ENCODE results near the gene MED10. TPM values are rescaled to one million over a fixed set of nuclear protein-coding genes. Genes with fewer than 3 reads are reported as not detected.
A peak's percentile ranks its signal among the peaks of the same experiment; 100 is the strongest.

The MED10 gene
- polyA plus RNA-seq, 4 donors, result 37.6 to 43.8 (median 40.8) TPM

DNA sequence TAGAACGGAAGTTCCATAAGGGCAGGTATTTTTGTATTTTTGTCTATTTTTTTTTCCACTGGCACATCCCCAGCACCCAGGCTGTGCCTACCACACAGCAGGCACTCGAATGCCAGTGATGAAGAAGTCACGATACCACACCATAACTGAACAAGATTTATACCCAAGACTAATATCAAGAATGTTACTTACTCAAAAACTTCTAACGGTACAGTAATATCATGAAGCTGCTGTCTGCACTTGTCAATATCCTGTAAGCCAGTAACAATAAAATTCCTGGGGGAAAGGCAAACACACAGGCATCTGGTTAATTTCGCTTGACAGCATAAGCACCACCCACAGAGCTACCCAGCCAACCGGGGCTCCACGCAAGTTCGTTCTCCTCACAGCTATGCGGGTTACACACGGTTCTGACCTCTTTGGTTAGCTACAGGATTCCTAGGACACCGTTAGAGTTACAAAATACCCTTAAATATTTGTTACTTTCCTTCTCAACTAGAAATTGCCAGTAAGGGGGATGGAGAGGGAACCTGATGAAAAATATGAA lies 1.3 kb downstream of the MED10 start:
- FAIRE-seq (no peak), DNase-seq (no peak)
- H3K27me3 ChIP-seq (ENCODE audit: control insufficient read depth in 3 of 3, insufficient read depth in 3 of 3, low read length in 3 of 3), result no peaks in the 10 kb centered on the region
- H3K4me1 ChIP-seq (ENCODE audit: control insufficient read depth in 3 of 3, insufficient read depth in 2 of 3, low read depth in 1 of 3, low read length in 2 of 3), result peaks cover 4 to 5% (median 4%) of the 10 kb centered on the region in 3 donors
- H3K36me3 ChIP-seq (ENCODE audit: control insufficient read depth in 3 of 3, insufficient read depth in 2 of 3, low read depth in 1 of 3, low read length in 3 of 3), result peaks cover 7 to 29% (median 16%) of the 10 kb centered on the region in 3 donors
- no peak overlapping the region for H3K27ac ChIP-seq (ENCODE audit: low read depth in 1 of 3, low read length in 2 of 3)
- 69 to 87% (median 78%) methylated on average over 11 of the region's 11 CpGs for WGBS, 3 donors
- no peaks in the 10 kb centered on the region for H3K9me3 ChIP-seq (ENCODE audit: control insufficient read depth in 2 of 2, insufficient read depth in 1 of 2, low read depth in 1 of 2, low read length in 1 of 2)
- peak overlapping the region; percentile 83 to 98 (median 94) for H3K4me3 ChIP-seq (ENCODE audit: low read depth in 1 of 3, low read length in 3 of 3)

DNA sequence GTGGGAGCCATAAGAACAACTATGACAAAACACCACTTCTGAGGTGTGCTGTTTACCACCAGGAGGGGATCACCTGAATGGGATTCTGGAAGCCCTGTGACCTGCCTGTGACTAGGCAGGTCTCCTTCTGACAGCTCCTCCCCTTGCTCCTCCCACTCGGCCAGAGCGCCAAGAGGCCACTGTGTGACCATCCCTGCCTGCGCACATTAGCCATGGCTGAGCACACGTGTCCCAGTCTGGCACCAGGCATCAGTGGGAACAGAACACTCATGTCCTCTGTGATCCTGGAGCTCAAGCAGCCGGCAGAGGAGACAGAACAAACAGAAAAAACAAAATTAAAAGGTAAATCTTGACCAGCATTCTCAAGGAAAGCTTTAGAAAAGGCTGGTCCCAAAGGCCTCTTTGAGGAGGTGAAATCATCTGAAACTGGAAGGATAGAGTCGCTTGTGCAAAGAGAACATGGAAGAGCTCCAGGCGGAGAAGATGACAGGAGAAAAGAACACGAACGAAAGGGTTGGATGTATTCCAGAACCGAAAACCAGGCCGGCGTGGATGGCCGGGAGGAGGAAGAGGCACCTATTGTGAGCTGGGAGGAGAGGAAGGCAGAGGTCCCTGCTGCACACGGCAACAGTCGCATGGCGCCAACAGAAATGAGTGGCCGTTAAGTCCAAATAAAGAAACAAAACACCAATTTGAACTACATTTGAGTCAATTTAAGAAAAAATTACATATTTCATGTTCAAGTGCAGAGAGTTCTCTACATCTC lies 5.1 kb downstream of the MED10 start:
- Histone ChIP-seq H3K27ac (ENCODE audit: low read depth in 1 of 3, low read length in 2 of 3) (no peak overlapping the region), H3K9me3 (ENCODE audit: control insufficient read depth in 2 of 2, insufficient read depth in 1 of 2, low read depth in 1 of 2, low read length in 1 of 2) (no peaks in the 10 kb centered on the region), H3K27me3 (ENCODE audit: control insufficient read depth in 3 of 3, insufficient read depth in 3 of 3, low read length in 3 of 3) (no peaks in the 10 kb centered on the region), H3K4me3 (ENCODE audit: low read depth in 1 of 3, low read length in 3 of 3) (no peak overlapping the region), H3K4me1 (ENCODE audit: control insufficient read depth in 3 of 3, insufficient read depth in 2 of 3, low read depth in 1 of 3, low read length in 2 of 3) (peaks cover 4 to 5% (median 4%) of the 10 kb centered on the region in 3 donors), H3K36me3 (ENCODE audit: control insufficient read depth in 3 of 3, insufficient read depth in 2 of 3, low read depth in 1 of 3, low read length in 3 of 3) (peaks cover 19 to 55% (median 28%) of the 10 kb centered on the region in 3 donors)
- WGBS, 3 donors, result 92 to 95% (median 93%) methylated on average over 17 of the region's 17 CpGs
- FAIRE-seq (no peak), DNase-seq (no peak)

DNA sequence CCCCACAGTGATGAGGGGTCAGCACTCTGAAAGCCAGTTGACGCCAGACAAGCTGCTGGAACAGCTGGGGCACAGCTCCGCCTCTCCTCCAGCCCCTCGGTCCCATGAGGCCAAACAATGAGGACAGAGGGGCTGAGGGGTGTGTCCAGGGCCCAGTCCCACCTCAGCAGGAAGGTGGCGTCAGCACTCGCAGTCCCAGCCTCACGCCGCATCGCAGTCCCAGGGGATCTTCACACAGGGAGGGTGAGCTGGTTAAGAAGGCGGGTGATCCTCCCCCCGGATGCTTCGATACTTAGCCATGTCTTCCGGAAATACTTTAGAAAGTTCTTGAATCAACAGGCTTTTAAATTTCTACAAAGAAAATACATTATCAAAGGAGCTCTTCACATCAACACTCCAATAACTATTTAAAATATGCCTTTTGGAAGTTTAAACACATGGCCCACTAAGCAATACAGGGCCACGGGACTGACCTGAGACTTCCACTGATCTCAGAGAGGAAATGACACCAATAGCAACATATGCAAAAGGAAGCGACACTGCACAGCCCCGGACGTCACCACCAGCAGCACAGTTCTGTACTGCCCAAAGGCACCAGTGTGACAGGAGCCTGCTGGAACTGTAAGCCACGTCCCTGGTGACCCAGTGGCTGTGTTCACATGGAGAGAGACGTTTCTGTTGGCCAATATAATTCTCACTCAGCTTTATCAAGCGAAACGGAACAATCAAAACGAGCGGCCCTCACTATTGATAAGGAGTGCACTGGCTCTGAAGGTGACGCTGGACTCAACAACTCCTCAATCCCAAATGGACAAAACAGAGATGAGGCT lies 5.9 kb downstream of the MED10 start:
- H3K4me1 ChIP-seq (ENCODE audit: control insufficient read depth in 3 of 3, insufficient read depth in 2 of 3, low read depth in 1 of 3, low read length in 2 of 3), result peaks cover 3 to 4% (median 4%) of the 10 kb centered on the region in 3 donors
- H3K4me3 ChIP-seq (ENCODE audit: low read depth in 1 of 3, low read length in 3 of 3), result no peak overlapping the region
- no peaks in the 10 kb centered on the region for H3K27me3 ChIP-seq (ENCODE audit: control insufficient read depth in 3 of 3, insufficient read depth in 3 of 3, low read length in 3 of 3)
- WGBS, 3 donors, result 88 to 91% (median 88%) methylated on average over 23 of the region's 23 CpGs
- peaks cover 23 to 58% (median 28%) of the 10 kb centered on the region in 3 donors for H3K36me3 ChIP-seq (ENCODE audit: control insufficient read depth in 3 of 3, insufficient read depth in 2 of 3, low read depth in 1 of 3, low read length in 3 of 3)
- DNase-seq (no peak), FAIRE-seq (no peak)
- no peak overlapping the region for H3K27ac ChIP-seq (ENCODE audit: low read depth in 1 of 3, low read length in 2 of 3)
- H3K9me3 ChIP-seq (ENCODE audit: control insufficient read depth in 2 of 2, insufficient read depth in 1 of 2, low read depth in 1 of 2, low read length in 1 of 2), result no peaks in the 10 kb centered on the region

DNA sequence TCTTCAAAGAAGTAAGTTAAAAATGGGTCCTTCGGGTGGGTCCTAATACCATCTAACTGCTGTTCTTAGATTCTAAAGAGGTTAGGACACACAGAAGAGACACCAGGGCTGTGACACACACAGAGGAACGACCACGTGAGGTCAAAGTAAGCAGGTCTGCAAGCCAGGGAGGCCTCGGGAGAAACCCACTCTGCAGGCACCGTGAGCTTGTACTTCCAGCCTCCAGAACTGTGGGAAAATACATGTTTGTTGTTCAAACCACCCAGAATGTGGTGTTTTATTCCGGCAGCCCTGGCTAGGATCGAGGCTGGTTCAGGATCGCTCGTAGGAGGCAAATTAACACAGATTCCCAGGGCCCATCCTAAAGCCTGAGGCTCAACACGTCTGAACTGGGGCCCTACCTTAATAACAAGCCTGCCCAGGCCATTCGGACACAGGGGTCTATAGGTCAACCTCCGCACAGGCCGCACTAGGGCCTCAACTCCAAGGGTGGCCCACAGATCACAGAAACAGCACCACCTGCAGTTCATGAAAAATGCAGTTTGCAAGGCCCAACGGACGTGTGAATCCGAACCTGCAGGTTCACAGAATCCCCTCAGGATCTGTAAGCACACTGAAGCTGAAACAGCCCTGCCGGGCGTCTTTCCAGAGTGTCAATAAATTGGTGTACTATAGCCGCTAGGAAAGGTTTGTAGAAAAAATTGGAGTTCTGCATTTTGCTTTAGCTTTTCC lies 7.1 kb downstream of the MED10 start:
- Histone ChIP-seq H3K27me3 (ENCODE audit: control insufficient read depth in 3 of 3, insufficient read depth in 3 of 3, low read length in 3 of 3) (no peaks in the 10 kb centered on the region), H3K27ac (ENCODE audit: low read depth in 1 of 3, low read length in 2 of 3) (no peak overlapping the region), H3K4me3 (ENCODE audit: low read depth in 1 of 3, low read length in 3 of 3) (no peak overlapping the region), H3K4me1 (ENCODE audit: control insufficient read depth in 3 of 3, insufficient read depth in 2 of 3, low read depth in 1 of 3, low read length in 2 of 3) (no peaks in the 10 kb centered on the region), H3K36me3 (ENCODE audit: control insufficient read depth in 3 of 3, insufficient read depth in 2 of 3, low read depth in 1 of 3, low read length in 3 of 3) (peaks cover 21 to 62% (median 28%) of the 10 kb centered on the region in 3 donors), H3K9me3 (ENCODE audit: control insufficient read depth in 2 of 2, insufficient read depth in 1 of 2, low read depth in 1 of 2, low read length in 1 of 2) (no peaks in the 10 kb centered on the region)
- no peak for FAIRE-seq
- 95 to 96% (median 96%) methylated on average over 19 of the region's 19 CpGs for WGBS, 3 donors
- DNase-seq, result no peak

DNA sequence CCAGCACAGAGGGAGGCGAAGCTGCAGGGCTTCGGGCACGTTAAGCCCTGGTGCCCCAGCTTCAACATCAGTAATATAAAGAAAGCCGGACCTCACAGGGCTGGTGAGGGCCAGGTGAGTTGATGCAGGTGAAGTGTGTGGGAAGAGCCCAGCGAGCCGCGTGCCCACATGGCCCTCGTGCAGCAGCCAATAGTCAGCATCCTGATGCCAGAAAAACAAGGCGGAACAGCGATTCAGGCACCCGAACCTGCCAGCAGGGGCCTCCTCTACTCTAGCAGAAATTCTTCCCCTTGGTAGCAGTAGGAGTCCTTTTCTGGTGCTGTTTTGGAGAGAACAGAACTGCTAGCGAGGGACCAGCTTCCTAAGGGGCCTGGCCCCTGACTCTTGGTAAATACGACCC lies 7.8 kb downstream of the MED10 start:
- 91 to 92% (median 91%) methylated on average over 13 of the region's 13 CpGs for WGBS, 3 donors

DNA sequence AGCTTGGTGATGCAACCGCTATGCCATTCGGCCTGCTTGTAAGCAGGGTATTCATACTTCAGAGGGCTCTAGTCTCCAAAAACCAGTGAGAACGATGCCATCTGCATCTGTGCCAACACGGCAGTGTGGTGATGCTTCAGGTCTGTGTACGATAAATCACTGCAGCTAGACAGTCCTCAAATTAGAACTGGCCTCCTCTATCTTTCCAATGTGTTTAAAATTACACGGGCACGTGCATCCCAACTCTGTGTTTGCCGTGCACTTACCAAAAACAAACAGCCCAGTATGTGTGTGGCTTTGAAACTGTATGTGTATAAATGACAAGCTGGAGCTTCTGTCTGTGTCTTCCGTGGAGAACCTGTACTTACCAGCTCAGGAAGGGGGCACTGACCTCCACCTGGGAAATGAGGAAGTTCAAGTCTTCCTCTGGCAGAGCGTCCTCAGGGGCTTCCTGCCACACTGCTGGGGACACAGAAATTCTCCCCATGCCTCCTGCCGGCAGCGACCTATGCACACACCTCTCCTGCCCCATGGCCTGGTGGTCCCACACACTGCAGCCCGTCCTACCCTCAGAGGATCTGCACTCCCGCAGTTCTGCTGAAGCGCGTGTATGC lies 12.3 kb downstream of the MED10 start:
- H3K27ac ChIP-seq (ENCODE audit: low read depth in 1 of 3, low read length in 2 of 3), result no peak overlapping the region
- WGBS, 3 donors, result 75 to 89% (median 76%) methylated on average over 16 of the region's 16 CpGs
- H3K4me1 ChIP-seq (ENCODE audit: control insufficient read depth in 3 of 3, insufficient read depth in 2 of 3, low read depth in 1 of 3, low read length in 2 of 3), result no peaks in the 10 kb centered on the region
- H3K4me3 ChIP-seq (ENCODE audit: low read depth in 1 of 3, low read length in 3 of 3), result no peak overlapping the region
- H3K27me3 ChIP-seq (ENCODE audit: control insufficient read depth in 3 of 3, insufficient read depth in 3 of 3, low read length in 3 of 3), result no peaks in the 10 kb centered on the region
- no peak for DNase-seq
- H3K9me3 ChIP-seq (ENCODE audit: control insufficient read depth in 2 of 2, insufficient read depth in 1 of 2, low read depth in 1 of 2, low read length in 1 of 2), result peaks cover 0 to 5% of the 10 kb centered on the region in 2 donors
- no peak for FAIRE-seq
- peaks cover 11 to 50% (median 11%) of the 10 kb centered on the region in 3 donors for H3K36me3 ChIP-seq (ENCODE audit: control insufficient read depth in 3 of 3, insufficient read depth in 2 of 3, low read depth in 1 of 3, low read length in 3 of 3)

More for the DNA sequence above, 7.8 kb downstream of the MED10 start:
- no peak for DNase-seq
- no peak overlapping the region for H3K27ac ChIP-seq (ENCODE audit: low read depth in 1 of 3, low read length in 2 of 3)
- H3K27me3 ChIP-seq (ENCODE audit: control insufficient read depth in 3 of 3, insufficient read depth in 3 of 3, low read length in 3 of 3), result no peaks in the 10 kb centered on the region
- H3K4me3 ChIP-seq (ENCODE audit: low read depth in 1 of 3, low read length in 3 of 3), result no peak overlapping the region
- no peak for FAIRE-seq
- H3K9me3 ChIP-seq (ENCODE audit: control insufficient read depth in 2 of 2, insufficient read depth in 1 of 2, low read depth in 1 of 2, low read length in 1 of 2), result no peaks in the 10 kb centered on the region
- H3K36me3 ChIP-seq (ENCODE audit: control insufficient read depth in 3 of 3, insufficient read depth in 2 of 3, low read depth in 1 of 3, low read length in 3 of 3), result peaks cover 21 to 62% (median 25%) of the 10 kb centered on the region in 3 donors
- H3K4me1 ChIP-seq (ENCODE audit: control insufficient read depth in 3 of 3, insufficient read depth in 2 of 3, low read depth in 1 of 3, low read length in 2 of 3), result no peaks in the 10 kb centered on the region

DNA sequence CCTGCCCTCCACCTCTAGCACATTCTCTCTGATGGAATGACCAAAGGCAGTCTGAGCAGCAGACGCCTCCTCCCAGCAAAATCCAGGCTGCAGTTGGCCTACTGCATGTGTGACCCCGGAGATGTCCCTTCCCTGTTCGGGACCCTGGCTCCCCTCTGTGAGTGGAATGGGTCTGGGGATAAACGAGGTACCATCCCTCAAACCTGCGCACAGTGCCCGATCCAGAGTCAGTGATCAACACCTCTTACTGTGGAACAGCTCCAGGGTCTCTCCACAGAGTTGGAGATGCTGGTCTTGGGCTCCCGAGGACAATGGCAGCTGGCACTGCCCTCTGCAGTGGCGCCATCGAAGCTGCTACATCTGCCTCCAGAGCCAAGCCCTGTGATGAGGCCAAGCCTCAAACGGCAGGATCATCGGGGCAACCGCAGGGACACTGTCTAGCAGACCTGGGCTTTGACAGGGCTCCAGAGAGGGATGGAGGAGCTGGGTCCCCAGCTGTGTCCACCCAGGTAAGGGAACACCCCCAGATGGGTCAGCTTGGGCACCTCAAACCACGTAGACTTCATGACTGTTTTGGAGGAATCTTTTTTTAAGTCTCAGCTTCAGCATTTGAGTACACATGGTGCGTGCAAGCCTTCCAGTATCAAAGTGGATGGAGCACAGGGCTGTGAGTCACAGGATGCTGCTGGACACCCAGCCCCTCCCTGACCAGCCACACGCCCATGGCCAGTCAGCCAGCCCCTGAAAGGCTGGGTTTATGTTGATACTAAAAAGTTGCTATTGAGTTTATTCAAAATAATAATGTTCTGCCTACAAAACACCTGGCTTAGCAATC lies 13.0 kb downstream of the MED10 start:
- Histone ChIP-seq H3K4me1 (ENCODE audit: control insufficient read depth in 3 of 3, insufficient read depth in 2 of 3, low read depth in 1 of 3, low read length in 2 of 3) (no peaks in the 10 kb centered on the region), H3K27ac (ENCODE audit: low read depth in 1 of 3, low read length in 2 of 3) (no peak overlapping the region), H3K36me3 (ENCODE audit: control insufficient read depth in 3 of 3, insufficient read depth in 2 of 3, low read depth in 1 of 3, low read length in 3 of 3) (peaks cover 4 to 46% (median 9%) of the 10 kb centered on the region in 3 donors), H3K27me3 (ENCODE audit: control insufficient read depth in 3 of 3, insufficient read depth in 3 of 3, low read length in 3 of 3) (no peaks in the 10 kb centered on the region), H3K9me3 (ENCODE audit: control insufficient read depth in 2 of 2, insufficient read depth in 1 of 2, low read depth in 1 of 2, low read length in 1 of 2) (peaks cover 0 to 6% of the 10 kb centered on the region in 2 donors), H3K4me3 (ENCODE audit: low read depth in 1 of 3, low read length in 3 of 3) (no peak overlapping the region)
- WGBS, 3 donors, result 93 to 95% (median 94%) methylated on average over 15 of the region's 15 CpGs
- DNase-seq, result no peak
- FAIRE-seq, result no peak

All from small intestine (tissue), 7 donors.